Tibial nerve (tissue), 4 donors: Measurements from ENCODE around the gene KRTAP29-1.

Source experiments
- EP300 ChIP-seq, 2 donors: sonication (generic); formaldehyde crosslinking; IDR thresholded peaks; one replicate each; pipeline ENCODE4 v1.6.1; 2017; ENCODE audit warnings: antibody characterized with exemption in 2 of 2, mild to moderate bottlenecking in 1 of 2
- POLR2A ChIP-seq, 2 donors: fragments of 450-650 bp; IDR thresholded peaks; one replicate each; pipeline ENCODE4 v1.6.1; 2017; ENCODE audit warnings: antibody characterized with exemption in 2 of 2, mild to moderate bottlenecking in 2 of 2, moderate library complexity in 2 of 2
- TF ChIP-seq, protein P1 (sequence below), 5 experiments: fragments of 200-600 bp in 3 of 5; fragments of 450-650 bp in 2 of 5; sonication (generic) in 3 of 5; IDR thresholded peaks; one replicate each; pipeline ENCODE4 v1.5.1; 2016 to 2019; ENCODE audit warnings: antibody characterized with exemption in 5 of 5, mild to moderate bottlenecking in 3 of 5, moderate library complexity in 2 of 5

DNA sequence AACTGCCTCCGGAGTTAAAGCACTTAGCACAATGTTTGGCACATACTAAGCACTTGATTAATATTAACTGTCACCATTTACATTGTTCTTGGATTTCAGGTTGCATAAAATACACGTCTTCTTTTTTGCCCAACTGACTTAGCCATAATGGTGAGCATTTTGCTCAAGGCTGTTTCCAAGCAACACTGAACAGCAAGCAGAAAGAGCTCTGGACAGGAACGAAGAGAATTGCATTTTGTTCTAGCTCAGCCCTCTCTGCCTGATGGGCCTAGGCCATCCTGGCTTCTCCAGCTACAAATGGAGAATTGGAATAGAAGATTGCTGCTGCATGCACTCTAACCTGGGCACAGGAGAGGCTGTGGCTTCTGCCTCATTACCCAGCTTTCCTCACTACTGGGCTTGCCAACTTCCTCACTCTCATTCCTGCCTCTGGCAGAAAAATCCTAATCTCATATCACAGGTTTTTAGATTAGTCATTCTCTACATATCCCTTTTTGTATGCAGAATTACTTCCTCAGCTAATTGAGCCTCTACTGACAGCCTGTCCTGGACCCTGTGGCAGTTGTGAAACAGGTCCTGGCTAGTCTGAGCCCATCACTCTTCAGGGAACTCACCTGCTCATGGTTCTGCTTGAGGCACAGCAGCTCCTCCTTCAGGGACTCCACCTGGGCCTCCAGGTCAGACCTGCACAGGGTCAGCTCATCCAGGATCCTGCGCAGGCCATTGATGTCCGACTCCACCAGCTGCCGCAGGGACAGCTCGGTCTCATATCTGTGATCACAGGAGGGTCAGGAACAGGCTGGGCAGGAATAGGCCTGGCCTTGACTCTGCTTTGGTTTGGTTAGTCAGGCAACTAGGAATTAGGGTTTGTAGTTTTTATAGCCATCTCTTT lies 45.5 kb upstream of the KRTAP29-1 start:
- TF ChIP-seq POLR2A (IDR thresholded peaks at IDR 0.05): no peak
- TF ChIP-seq, protein P1, sequence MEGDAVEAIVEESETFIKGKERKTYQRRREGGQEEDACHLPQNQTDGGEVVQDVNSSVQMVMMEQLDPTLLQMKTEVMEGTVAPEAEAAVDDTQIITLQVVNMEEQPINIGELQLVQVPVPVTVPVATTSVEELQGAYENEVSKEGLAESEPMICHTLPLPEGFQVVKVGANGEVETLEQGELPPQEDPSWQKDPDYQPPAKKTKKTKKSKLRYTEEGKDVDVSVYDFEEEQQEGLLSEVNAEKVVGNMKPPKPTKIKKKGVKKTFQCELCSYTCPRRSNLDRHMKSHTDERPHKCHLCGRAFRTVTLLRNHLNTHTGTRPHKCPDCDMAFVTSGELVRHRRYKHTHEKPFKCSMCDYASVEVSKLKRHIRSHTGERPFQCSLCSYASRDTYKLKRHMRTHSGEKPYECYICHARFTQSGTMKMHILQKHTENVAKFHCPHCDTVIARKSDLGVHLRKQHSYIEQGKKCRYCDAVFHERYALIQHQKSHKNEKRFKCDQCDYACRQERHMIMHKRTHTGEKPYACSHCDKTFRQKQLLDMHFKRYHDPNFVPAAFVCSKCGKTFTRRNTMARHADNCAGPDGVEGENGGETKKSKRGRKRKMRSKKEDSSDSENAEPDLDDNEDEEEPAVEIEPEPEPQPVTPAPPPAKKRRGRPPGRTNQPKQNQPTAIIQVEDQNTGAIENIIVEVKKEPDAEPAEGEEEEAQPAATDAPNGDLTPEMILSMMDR (IDR thresholded peaks at IDR 0.05): no peak
- no peak for TF ChIP-seq EP300 (IDR thresholded peaks at IDR 0.05)
